Upper lobe of right lung (tissue), 1 donor: Measurements from ENCODE around the gene FBXL14. TPM values are rescaled to one million over a fixed set of nuclear protein-coding genes. Genes with fewer than 3 reads are reported as not detected.
A peak's percentile ranks its signal among the peaks of the same experiment; 100 is the strongest.
"Not testable (repeated sequence)": the region's sequence is repeated elsewhere in the genome, so short reads cannot be mapped to it uniquely, and the experiment has no call there.

Experiments
- ATAC-seq: fragments of 200-7000 bp; cut with Tn5 transposase; one replicate; pipeline ENCODE4 v1.9.1; 2020; ENCODE audit warnings: mild to moderate bottlenecking, moderate library complexity
- DNase-seq: peaks from one replicate; pipeline ENCODE4 v3.0.0-alpha.2; 2020
- H3K27ac ChIP-seq: fragments of 200-600 bp; one replicate; pipeline ENCODE4 v1.8.0; 2022
- H3K27me3 ChIP-seq: fragments of 200-600 bp; one replicate; pipeline ENCODE4 v1.8.0; 2022; ENCODE audit warnings: mild to moderate bottlenecking
- H3K36me3 ChIP-seq: fragments of 200-600 bp; one replicate; pipeline ENCODE4 v1.8.0; 2022
- H3K4me1 ChIP-seq: fragments of 200-600 bp; one replicate; pipeline ENCODE4 v1.8.0; 2022
- H3K4me3 ChIP-seq: fragments of 200-600 bp; one replicate; pipeline ENCODE4 v1.8.0; 2022; ENCODE audit warnings: mild to moderate bottlenecking
- H3K9me3 ChIP-seq: fragments of 200-600 bp; one replicate; pipeline ENCODE4 v1.8.0; 2022
- intact Hi-C: fragments of 100-400 bp; cut with DNase I; formaldehyde crosslinking; loops from one replicate; pipeline ENCODE4 v1.11.0; 2022
- total RNA-seq: library from RNA; stranded (reverse); fragmentation: NEBNext Ultra II Directional; extraction: Animal tissue kit (Norgen Biotek cat#: 25700); gene quantifications from one replicate; pipeline ENCODE4 v1.2.1, GENCODE V29; 2021
- TF ChIP-seq, protein P1 (sequence below): fragments of 200-600 bp; IDR thresholded peaks from one replicate; pipeline ENCODE4 v1.8.0; 2022; ENCODE audit warnings: antibody characterized with exemption
- donor health status: DM: no; HTN: yes; CAD: no; lungs with severe emphysema.

FBXL14 gene
- total RNA-seq, 1 donor from 2014 or later, result 17.3 TPM

DNA sequence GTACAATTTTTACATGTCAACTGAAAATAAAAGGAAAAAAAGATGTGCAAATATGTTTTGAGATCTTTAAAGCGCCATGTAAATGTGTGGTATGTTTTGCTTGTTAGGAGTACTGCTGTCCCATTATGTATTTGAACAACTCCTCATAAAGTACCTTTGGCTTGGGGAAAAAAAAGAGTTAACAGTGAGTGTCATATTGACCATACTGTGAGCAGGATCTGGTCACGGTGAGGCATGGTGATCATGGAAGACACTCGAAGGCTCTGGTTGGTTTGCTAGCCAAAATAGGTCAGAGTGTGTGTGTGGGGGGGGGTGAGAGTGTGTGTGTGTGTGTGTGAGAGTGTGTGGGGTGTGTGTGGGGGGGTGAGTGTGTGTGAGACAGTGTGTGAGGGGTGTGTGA is 10.1 kb upstream of the FBXL14 start:
- no peak for ATAC-seq
- intact Hi-C loops, result no loop called here

GRCh38 chr12:1603269-1603993 is 9.1 kb upstream of the FBXL14 start:
- Histone ChIP-seq H3K4me1 (peaks cover 18% of the 10 kb centered on the region), H3K27me3 (no peaks in the 10 kb centered on the region), H3K36me3 (no peaks in the 10 kb centered on the region), H3K9me3 (no peaks in the 10 kb centered on the region), H3K27ac (no peak overlapping the region), H3K4me3 (no peak overlapping the region)
- intact Hi-C loops, result no loop called here
- DNase-seq (no peak), ATAC-seq (no peak)
- TF ChIP-seq, protein P1, sequence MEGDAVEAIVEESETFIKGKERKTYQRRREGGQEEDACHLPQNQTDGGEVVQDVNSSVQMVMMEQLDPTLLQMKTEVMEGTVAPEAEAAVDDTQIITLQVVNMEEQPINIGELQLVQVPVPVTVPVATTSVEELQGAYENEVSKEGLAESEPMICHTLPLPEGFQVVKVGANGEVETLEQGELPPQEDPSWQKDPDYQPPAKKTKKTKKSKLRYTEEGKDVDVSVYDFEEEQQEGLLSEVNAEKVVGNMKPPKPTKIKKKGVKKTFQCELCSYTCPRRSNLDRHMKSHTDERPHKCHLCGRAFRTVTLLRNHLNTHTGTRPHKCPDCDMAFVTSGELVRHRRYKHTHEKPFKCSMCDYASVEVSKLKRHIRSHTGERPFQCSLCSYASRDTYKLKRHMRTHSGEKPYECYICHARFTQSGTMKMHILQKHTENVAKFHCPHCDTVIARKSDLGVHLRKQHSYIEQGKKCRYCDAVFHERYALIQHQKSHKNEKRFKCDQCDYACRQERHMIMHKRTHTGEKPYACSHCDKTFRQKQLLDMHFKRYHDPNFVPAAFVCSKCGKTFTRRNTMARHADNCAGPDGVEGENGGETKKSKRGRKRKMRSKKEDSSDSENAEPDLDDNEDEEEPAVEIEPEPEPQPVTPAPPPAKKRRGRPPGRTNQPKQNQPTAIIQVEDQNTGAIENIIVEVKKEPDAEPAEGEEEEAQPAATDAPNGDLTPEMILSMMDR, result no peak

More for the DNA sequence above, 10.1 kb upstream of the FBXL14 start:
- H3K9me3 ChIP-seq, result no peaks in the 10 kb centered on the region
- TF ChIP-seq, protein P1, result no peak
- H3K36me3 ChIP-seq, result no peaks in the 10 kb centered on the region
- H3K27ac ChIP-seq, result no peak overlapping the region
- H3K4me3 ChIP-seq, result no peak overlapping the region
- no peak for DNase-seq
- no peaks in the 10 kb centered on the region for H3K27me3 ChIP-seq
- H3K4me1 ChIP-seq, result peaks cover 23% of the 10 kb centered on the region

- H3K27ac ChIP-seq, H3K27me3 ChIP-seq, H3K36me3 ChIP-seq, H3K9me3 ChIP-seq, DNase-seq, ATAC-seq, intact Hi-C loops, H3K4me3 ChIP-seq: not testable (repeated sequence)
- peaks cover 13% of the 10 kb centered on the region for H3K4me1 ChIP-seq
Observed at GRCh38 chr12:1602706-1603105, 8.3 kb upstream of the FBXL14 start.

DNA sequence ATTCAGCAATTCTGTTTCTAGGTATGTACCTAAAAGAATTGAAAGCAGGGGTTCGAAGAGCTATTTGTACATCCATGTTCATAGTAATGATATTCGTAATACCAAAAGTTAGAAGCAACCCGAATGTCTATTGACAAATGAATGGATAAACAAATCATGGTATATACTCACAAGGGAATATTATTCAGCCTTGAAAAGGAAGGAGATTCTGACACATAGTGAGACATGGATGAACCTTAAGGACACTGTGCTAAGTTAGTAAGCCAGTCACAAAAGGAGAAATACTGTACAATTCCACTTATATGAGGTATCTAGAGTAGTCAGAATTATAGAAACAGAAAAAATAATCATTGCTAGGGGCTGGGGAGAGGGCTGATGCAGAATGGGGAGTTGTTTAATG is 4.4 kb upstream of the FBXL14 start:
- ATAC-seq, result no peak
- H3K9me3 ChIP-seq, result no peaks in the 10 kb centered on the region
- H3K27me3 ChIP-seq, result no peaks in the 10 kb centered on the region
- H3K27ac ChIP-seq, result no peak overlapping the region
- TF ChIP-seq, protein P1, result no peak
- peaks cover 4% of the 10 kb centered on the region for H3K4me1 ChIP-seq
- H3K36me3 ChIP-seq, result no peaks in the 10 kb centered on the region
- DNase-seq, result no peak
- intact Hi-C loops, result no loop called here
- no peak overlapping the region for H3K4me3 ChIP-seq

DNA sequence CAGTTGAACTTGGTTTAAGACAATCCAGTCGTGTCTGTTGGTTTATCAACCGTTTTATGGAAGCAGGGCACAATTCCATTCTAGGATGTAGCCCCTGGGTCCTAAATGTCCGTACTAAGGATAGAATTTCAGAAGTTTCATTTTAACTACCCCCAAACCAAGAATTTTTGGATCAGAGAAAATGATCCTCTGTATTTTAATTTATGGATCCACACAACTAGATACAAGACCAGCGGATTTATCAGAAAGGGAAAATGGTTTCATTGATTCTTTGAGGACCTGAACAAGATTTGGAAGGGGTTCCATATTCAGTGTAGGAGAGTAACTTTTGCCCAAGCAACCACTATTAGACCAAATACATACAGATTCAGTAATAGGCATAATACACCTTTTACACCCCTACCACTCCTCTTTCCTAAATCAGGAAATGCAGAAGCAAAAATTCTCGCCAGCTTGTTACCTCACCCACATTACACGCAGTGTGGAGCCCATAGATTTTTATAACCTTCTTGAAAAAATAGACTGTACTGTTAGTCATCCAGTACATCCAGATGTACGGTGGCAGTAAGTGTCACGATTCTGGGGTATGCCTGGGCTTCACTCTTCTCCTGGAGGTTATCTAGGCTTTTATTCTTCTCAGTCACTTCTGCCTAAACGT is 1.4 kb upstream of the FBXL14 start:
- TF ChIP-seq, protein P1, result no peak
- intact Hi-C loops, result no loop called here
- ATAC-seq, result no peak

DNA sequence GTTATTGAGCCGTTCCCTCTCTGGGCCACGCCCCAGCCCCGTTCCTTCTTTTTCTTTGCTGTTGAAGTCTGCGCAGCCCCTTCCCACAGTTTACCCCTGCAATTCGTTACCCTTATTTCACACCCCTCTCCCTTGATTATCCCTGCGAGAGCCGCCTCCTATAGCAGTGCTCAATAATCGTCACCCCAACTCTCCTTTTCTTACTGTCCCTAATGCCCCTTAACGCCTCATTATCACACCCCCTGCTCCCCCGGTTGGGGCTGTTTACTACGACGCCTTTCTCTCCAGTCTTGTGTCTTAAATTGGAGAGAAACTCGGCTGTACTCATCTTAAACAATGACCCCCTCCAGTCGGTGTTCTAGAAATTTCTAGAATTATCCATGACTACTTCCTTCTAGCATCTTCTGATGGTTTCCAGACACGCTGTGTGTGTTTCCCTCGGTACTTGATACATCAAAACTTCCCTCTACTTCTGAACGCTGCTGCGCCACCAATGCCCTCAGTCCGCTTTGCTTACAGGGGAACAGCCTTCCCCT is 713 bp upstream of the FBXL14 start:
- ATAC-seq (no peak), DNase-seq (no peak)
- H3K9me3 ChIP-seq, result no peaks in the 10 kb centered on the region
- peaks cover 30% of the 10 kb centered on the region for H3K4me1 ChIP-seq
- H3K27ac ChIP-seq, result peak overlapping the region; percentile 93
- peak overlapping the region; percentile 89 for H3K4me3 ChIP-seq
- H3K27me3 ChIP-seq, result no peaks in the 10 kb centered on the region
- no peaks in the 10 kb centered on the region for H3K36me3 ChIP-seq
- intact Hi-C loops, result no loop called here
- TF ChIP-seq, protein P1, result no peak

More for the DNA sequence above, 1.4 kb upstream of the FBXL14 start:
- Histone ChIP-seq H3K27me3 (no peaks in the 10 kb centered on the region), H3K9me3 (no peaks in the 10 kb centered on the region), H3K27ac (peak overlapping the region; percentile 93), H3K4me1 (peaks cover 25% of the 10 kb centered on the region), H3K36me3 (no peaks in the 10 kb centered on the region), H3K4me3 (peak overlapping the region; percentile 89)
- no peak for DNase-seq
